OCI-LY1 (cell line): ENCODE results near the gene CACNA2D4.
A peak's percentile ranks its signal among the peaks of the same experiment; 100 is the strongest.

Source experiments
- H2AFZ ChIP-seq: fragments of 200-600 bp; sonication (generic), shearing (Covaris generic); 2 replicates; pipeline ENCODE4 v1.6.0; 2014; ENCODE audit warnings: antibody characterized with exemption, mild to moderate bottlenecking, low read length
- H3F3A ChIP-seq: fragments of 200-600 bp; sonication (generic), shearing (Covaris generic); 2 replicates; pipeline ENCODE4 v1.6.0; 2014; ENCODE audit warnings: mild to moderate bottlenecking, antibody characterized with exemption, low read length, moderate library complexity; ENCODE audit not compliant: insufficient read depth
- H3K27ac ChIP-seq: fragments of 200-600 bp; sonication (generic); 2 replicates; pipeline ENCODE4 v1.5.1; 2014; ENCODE audit warnings: low read length, mixed run types, mild to moderate bottlenecking, low read depth; ENCODE audit not compliant: poor library complexity, severe bottlenecking
- H3K27me3 ChIP-seq: fragments of 200-600 bp; sonication (generic); 2 replicates; pipeline ENCODE4 v1.6.0; 2014; ENCODE audit warnings: antibody characterized with exemption, mild to moderate bottlenecking, low read length, moderate library complexity; ENCODE audit not compliant: insufficient read depth
- H3K36me3 ChIP-seq: fragments of 200-600 bp; sonication (generic); 2 replicates; pipeline ENCODE4 v1.6.1; 2014; ENCODE audit warnings: mild to moderate bottlenecking, antibody characterized with exemption, low read length, moderate library complexity, mixed read lengths; ENCODE audit not compliant: insufficient read depth
- H3K4me1 ChIP-seq: fragments of 200-600 bp; sonication (generic); 2 replicates; pipeline ENCODE4 v1.5.1; 2014; ENCODE audit warnings: mild to moderate bottlenecking, low read length, moderate library complexity; ENCODE audit not compliant: insufficient read depth, severe bottlenecking
- H3K4me2 ChIP-seq: fragments of 200-600 bp; sonication (generic), shearing (Covaris generic); 2 replicates; pipeline ENCODE4 v1.6.1; 2014; ENCODE audit warnings: low read length
- H3K4me3 ChIP-seq: fragments of 200-600 bp; sonication (generic); 2 replicates; pipeline ENCODE4 v1.5.1; 2014; ENCODE audit warnings: low read length, low read depth, mild to moderate bottlenecking, mixed read lengths; ENCODE audit not compliant: poor library complexity, severe bottlenecking
- H3K79me2 ChIP-seq: fragments of 200-600 bp; shearing (Covaris generic); 2 replicates; pipeline ENCODE4 v1.6.1; 2016; ENCODE audit warnings: mixed run types, low read length, mixed read lengths; ENCODE audit not compliant: insufficient read depth
- H3K9ac ChIP-seq: fragments of 200-600 bp; sonication (generic), shearing (Covaris generic); 2 replicates; pipeline ENCODE4 v1.6.1; 2014; ENCODE audit warnings: mild to moderate bottlenecking, low read length, mixed read lengths
- H3K9me2 ChIP-seq: fragments of 200-600 bp; sonication (generic), shearing (Covaris generic); 2 replicates; pipeline ENCODE4 v1.6.1; 2014; ENCODE audit warnings: low read depth, mild to moderate bottlenecking, low read length, mixed read lengths
- H3K9me3 ChIP-seq: fragments of 200-600 bp; shearing (Covaris generic); 2 replicates; pipeline ENCODE4 v1.6.1; 2014; ENCODE audit warnings: low read length, mixed read lengths
- H4K20me1 ChIP-seq: fragments of 200-600 bp; sonication (generic), shearing (Covaris generic); 2 replicates; pipeline ENCODE4 v1.6.0; 2016; ENCODE audit warnings: mild to moderate bottlenecking, low read length; ENCODE audit not compliant: insufficient read depth
- EZH2 ChIP-seq: fragments of 200-600 bp; sonication (generic), shearing (Covaris generic); IDR thresholded peaks from 2 replicates; pipeline ENCODE4 v1.8.0; 2017; ENCODE audit warnings: borderline replicate concordance, mixed run types, mild to moderate bottlenecking, antibody characterized with exemption, low read length, moderate library complexity, mixed read lengths
- TF ChIP-seq, protein P1 (sequence below): fragments of 200-600 bp; sonication (generic), shearing (Covaris generic); IDR thresholded peaks from 2 replicates; pipeline ENCODE4 v1.5.1; 2017; ENCODE audit warnings: mild to moderate bottlenecking, antibody characterized with exemption, low read length, moderate library complexity, mixed read lengths

The CACNA2D4 gene

GRCh38 chr12:1939801-1940607 is 21.6 kb upstream of the CACNA2D4 start:
- Histone ChIP-seq H3K36me3 (no peaks in the 10 kb centered on the region), H2AFZ (no peak overlapping the region), H3K79me2 (no peaks in the 10 kb centered on the region), H3K4me2 (no peak overlapping the region), H3K27ac (no peak overlapping the region), H3K4me3 (no peak overlapping the region), H3K27me3 (no peaks in the 10 kb centered on the region), H3K9me2 (no peaks in the 10 kb centered on the region), H3F3A (no peaks in the 10 kb centered on the region), H3K9ac (no peak overlapping the region; the same call in 1 of the 2 replicates), H4K20me1 (no peaks in the 10 kb centered on the region), H3K4me1 (no peaks in the 10 kb centered on the region), H3K9me3 (no peaks in the 10 kb centered on the region)
- TF ChIP-seq, protein P1, sequence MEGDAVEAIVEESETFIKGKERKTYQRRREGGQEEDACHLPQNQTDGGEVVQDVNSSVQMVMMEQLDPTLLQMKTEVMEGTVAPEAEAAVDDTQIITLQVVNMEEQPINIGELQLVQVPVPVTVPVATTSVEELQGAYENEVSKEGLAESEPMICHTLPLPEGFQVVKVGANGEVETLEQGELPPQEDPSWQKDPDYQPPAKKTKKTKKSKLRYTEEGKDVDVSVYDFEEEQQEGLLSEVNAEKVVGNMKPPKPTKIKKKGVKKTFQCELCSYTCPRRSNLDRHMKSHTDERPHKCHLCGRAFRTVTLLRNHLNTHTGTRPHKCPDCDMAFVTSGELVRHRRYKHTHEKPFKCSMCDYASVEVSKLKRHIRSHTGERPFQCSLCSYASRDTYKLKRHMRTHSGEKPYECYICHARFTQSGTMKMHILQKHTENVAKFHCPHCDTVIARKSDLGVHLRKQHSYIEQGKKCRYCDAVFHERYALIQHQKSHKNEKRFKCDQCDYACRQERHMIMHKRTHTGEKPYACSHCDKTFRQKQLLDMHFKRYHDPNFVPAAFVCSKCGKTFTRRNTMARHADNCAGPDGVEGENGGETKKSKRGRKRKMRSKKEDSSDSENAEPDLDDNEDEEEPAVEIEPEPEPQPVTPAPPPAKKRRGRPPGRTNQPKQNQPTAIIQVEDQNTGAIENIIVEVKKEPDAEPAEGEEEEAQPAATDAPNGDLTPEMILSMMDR, result peak; percentile 99
- no peak for TF ChIP-seq EZH2

DNA sequence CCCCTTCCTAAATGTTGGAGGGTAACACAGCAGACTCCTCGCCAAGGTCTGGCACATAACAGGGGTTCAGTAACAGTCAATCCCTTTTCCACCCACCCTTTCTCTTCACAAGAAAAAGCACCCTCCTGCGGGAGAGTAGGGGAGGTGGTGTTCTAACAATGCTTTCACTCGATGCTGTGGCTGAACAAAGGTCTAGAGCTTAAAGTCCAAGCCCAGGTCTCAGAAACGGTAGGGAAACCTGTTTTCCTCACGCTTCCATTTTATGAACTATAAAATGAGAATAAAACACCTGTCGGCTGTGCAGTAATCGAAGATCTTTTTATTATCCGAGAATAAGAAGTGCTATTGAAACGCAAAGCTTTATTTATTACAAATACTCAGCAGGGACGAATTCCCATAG is 20.9 kb upstream of the CACNA2D4 start:
- Histone ChIP-seq H4K20me1 (no peaks in the 10 kb centered on the region), H3F3A (no peaks in the 10 kb centered on the region), H2AFZ (no peak overlapping the region), H3K27me3 (no peaks in the 10 kb centered on the region), H3K79me2 (no peaks in the 10 kb centered on the region), H3K36me3 (no peaks in the 10 kb centered on the region), H3K4me1 (no peaks in the 10 kb centered on the region), H3K9me2 (no peaks in the 10 kb centered on the region), H3K4me3 (no peak overlapping the region), H3K27ac (no peak overlapping the region), H3K9ac (no peak overlapping the region), H3K4me2 (no peak overlapping the region), H3K9me3 (no peaks in the 10 kb centered on the region)
- TF ChIP-seq EZH2, result no peak
- TF ChIP-seq, protein P1, result no peak

- Histone ChIP-seq H3F3A (no peaks in the 10 kb centered on the region), H3K9me2 (no peaks in the 10 kb centered on the region), H3K9me3 (no peaks in the 10 kb centered on the region), H2AFZ (no peak overlapping the region), H3K9ac (no peak overlapping the region), H3K27me3 (no peaks in the 10 kb centered on the region), H3K36me3 (no peaks in the 10 kb centered on the region), H4K20me1 (no peaks in the 10 kb centered on the region), H3K4me3 (no peak overlapping the region), H3K27ac (no peak overlapping the region), H3K4me2 (no peak overlapping the region), H3K4me1 (peaks cover 8% of the 10 kb centered on the region), H3K79me2 (no peaks in the 10 kb centered on the region)
- no peak for TF ChIP-seq EZH2
- TF ChIP-seq, protein P1, result no peak
Measured at GRCh38 chr12:1937481-1938224, 19.2 kb upstream of the CACNA2D4 start.
